ENCODE results near the gene CCDC24.

Gene CCDC24

DNA sequence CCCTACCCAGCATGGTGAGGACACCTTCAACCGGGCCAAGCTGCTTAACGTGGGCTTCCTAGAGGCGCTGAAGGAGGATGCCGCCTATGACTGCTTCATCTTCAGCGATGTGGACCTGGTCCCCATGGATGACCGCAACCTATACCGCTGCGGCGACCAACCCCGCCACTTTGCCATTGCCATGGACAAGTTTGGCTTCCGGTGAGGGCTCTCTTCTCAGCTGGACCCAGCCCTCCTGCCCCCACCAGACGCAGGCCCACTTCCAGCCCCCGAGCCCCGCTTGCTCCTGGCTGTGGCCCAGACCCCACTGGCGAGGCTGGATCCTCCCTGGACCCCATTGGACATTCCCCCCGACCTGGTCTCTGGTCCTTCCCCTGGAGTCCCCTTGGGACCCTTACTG lies 6.5 kb upstream of the CCDC24 start:
- TF ChIP-seq, protein P1, sequence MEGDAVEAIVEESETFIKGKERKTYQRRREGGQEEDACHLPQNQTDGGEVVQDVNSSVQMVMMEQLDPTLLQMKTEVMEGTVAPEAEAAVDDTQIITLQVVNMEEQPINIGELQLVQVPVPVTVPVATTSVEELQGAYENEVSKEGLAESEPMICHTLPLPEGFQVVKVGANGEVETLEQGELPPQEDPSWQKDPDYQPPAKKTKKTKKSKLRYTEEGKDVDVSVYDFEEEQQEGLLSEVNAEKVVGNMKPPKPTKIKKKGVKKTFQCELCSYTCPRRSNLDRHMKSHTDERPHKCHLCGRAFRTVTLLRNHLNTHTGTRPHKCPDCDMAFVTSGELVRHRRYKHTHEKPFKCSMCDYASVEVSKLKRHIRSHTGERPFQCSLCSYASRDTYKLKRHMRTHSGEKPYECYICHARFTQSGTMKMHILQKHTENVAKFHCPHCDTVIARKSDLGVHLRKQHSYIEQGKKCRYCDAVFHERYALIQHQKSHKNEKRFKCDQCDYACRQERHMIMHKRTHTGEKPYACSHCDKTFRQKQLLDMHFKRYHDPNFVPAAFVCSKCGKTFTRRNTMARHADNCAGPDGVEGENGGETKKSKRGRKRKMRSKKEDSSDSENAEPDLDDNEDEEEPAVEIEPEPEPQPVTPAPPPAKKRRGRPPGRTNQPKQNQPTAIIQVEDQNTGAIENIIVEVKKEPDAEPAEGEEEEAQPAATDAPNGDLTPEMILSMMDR (IDR thresholded peaks at IDR 0.05; ENCODE audit: low read length, missing control alignments) = no peak
- no peak overlapping the region for H3K4me3 ChIP-seq (replicated peaks; ENCODE audit: low read depth, low read length)
- DNase-seq (ENCODE audit: low read depth) = no peak

DNA sequence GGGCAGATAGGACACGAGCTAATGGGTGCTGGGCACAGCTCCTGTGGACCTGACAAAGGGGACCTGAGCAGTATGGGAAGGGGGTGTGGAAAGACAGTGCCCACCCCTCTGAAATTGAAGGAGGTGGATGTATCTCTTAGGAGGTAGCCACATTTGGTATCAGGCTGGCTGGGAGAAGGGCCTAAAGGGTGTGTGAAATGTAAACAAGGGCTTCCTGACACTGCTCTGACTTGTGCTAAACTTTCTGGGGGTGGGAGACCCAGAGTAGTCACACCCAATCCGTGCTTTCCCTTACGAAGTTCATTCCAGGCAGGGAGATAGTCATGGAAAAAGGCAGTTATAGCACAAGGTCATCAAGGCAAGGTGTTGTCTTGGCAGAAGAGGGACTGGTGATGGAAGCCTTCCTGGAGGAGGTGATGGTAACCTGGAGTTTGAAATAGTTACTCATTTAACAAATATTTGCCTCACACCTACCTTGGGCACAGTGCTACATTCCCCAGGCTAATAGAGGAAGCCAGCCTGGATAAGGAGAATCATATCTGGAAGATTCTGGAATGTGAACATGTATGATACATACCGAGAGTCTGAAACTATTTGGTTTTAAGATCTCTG lies 5.3 kb upstream of the CCDC24 start:
- H3K4me3 ChIP-seq (replicated peaks; ENCODE audit: low read depth, low read length) = no peak overlapping the region
- no peak for DNase-seq (ENCODE audit: low read depth)
- TF ChIP-seq, protein P1 (IDR thresholded peaks at IDR 0.05; ENCODE audit: low read length, missing control alignments) = no peak

DNA sequence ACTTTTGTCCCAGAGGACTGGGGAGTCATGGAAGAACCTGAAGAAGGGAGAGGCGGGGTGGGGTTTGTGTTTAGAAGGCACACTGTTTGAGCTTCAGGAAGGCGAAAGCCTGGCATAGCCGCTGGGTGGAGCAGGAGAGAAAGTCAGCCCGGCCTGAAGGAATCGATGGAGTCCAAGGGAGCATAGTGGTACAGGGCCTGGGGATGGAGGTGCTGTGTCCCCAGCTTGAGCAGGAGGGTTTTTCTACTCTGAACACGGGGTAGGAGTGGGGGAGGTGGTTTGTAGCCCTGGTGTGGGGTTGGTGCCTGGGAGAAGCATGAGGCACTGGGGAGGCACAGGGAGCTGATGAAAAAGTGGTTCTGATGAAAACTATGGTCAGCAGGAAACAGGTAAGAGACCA lies 4.7 kb upstream of the CCDC24 start:
- no peak overlapping the region for H3K4me3 ChIP-seq (replicated peaks; ENCODE audit: low read depth, low read length)
- no peak for DNase-seq (ENCODE audit: low read depth)
- TF ChIP-seq, protein P1 (IDR thresholded peaks at IDR 0.05; ENCODE audit: low read length, missing control alignments) = peak; percentile 13

DNA sequence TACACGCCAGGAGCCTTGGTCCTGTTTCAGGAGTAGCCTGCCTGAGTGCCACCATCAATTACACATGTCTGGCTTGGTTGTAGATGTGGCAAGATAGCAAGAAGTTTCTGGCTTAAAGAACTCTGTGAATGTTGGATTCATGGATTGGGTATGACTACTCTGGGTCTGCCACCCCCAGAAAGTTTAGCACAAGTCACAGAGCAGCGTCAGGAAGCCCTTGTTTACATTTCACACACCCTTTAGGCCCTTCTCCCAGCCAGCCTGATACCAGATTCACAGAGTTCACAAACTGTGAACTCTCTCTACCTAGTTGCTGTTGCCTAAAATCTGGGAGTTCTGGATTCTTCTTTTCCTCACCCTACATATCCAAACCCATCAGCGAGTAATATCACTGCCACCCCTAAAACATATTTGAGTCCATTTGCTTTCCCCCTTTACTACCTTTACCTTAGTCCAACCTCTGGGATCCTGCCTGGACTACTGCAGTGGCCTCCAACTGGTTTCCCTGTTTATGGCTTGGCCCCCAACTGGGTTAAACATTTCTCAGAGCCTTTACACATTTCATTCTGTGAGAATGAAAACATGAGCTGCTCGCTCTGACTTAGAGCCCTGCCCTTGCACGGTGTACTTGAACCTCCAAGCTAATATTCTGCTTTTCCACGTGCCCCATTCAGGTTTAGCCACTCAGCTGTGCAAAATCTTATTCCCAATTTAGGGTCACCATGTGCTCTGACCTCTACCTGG lies 4.1 kb upstream of the CCDC24 start:
- TF ChIP-seq, protein P1 (IDR thresholded peaks at IDR 0.05; ENCODE audit: low read length, missing control alignments) = no peak
- no peak overlapping the region for H3K4me3 ChIP-seq (replicated peaks; ENCODE audit: low read depth, low read length)
- no peak for DNase-seq (ENCODE audit: low read depth)

DNA sequence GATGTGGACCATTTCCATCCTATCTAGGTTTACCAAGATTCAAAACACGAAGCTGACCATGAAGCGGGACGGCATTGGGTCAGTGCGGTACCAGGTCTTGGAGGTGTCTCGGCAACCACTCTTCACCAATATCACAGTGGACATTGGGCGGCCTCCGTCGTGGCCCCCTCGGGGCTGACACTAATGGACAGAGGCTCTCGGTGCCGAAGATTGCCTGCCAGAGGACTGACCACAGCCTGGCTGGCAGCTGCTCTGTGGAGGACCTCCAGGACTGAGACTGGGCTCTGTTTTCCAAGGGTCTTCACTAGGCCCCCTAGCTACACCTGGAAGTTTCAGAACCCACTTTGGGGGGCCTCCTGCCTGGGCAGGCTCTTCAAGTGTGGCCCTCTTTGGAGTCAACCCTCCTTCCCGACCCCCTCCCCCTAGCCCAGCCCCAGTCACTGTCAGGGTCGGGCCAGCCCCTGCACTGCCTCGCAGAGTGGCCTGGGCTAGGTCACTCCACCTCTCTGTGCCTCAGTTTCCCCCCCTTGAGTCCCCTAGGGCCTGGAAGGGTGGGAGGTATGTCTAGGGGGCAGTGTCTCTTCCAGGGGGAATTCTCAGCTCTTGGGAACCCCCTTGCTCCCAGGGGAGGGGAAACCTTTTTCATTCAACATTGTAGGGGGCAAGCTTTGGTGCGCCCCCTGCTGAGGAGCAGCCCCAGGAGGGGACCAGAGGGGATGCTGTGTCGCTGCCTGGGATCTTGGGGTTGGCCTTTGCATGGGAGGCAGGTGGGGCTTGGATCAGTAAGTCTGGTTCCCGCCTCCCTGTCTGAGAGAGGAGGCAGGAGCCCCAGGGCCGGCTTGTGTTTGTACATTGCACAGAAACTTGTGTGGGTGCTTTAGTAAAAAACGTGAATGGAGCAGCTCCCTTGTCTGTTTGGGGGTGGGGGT lies 864 bp upstream of the CCDC24 start:
- H3K4me3 ChIP-seq (replicated peaks; ENCODE audit: low read depth, low read length) = peak overlapping the region; percentile 66
- TF ChIP-seq, protein P1 (IDR thresholded peaks at IDR 0.05; ENCODE audit: low read length, missing control alignments) = peak; percentile 6
- DNase-seq (ENCODE audit: low read depth) = no peak

DNA sequence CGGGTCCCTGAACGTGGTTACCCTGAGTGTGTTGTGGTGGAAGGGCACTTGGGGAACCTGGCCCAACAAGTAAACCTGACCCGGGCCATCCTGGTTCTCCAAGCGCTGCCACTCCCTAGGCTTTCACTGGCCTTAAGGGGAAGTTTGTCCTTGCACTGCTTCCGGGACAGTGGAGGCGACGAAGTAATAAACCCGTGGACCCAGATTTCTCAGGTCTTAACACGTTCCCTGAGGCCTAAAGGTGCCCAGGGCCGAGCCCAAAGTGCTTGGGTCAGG lies 261 bp upstream of the CCDC24 start:
- DNase-seq (ENCODE audit: low read depth) = no peak
- H3K4me3 ChIP-seq (replicated peaks; ENCODE audit: low read depth, low read length) = peak overlapping the region; percentile 66
- TF ChIP-seq, protein P1 (IDR thresholded peaks at IDR 0.05; ENCODE audit: low read length, missing control alignments) = no peak
